Cardiac muscle cell (in vitro differentiated cells and primary cell): ENCODE measurements around the gene PRKD3. TPM values are rescaled to one million over a fixed set of nuclear protein-coding genes. Genes with fewer than 3 reads are reported as not detected.

ENCODE experiments used
- DNase-seq, 2 donors: peaks; one replicate each; pipeline versions ENCODE4 v3.0.0 to v3.0.0-alpha.2; 2010 to 2017; ENCODE audit warnings: low read depth in 1 of 2, low spot score in 1 of 2
- H3K27ac ChIP-seq: fragments of 200-600 bp; sonication (generic); 2 replicates; pipeline ENCODE4 v1.5.1; 2016
- H3K27me3 ChIP-seq: fragments of 200-600 bp; sonication (generic); 2 replicates; pipeline ENCODE4 v1.6.0; 2016; ENCODE audit warnings: control low read depth
- H3K36me3 ChIP-seq: fragments of 200-600 bp; sonication (generic); 2 replicates; pipeline ENCODE4 v1.5.1; 2016; ENCODE audit warnings: control low read depth
- H3K4me1 ChIP-seq: fragments of 200-600 bp; sonication (generic); 2 replicates; pipeline ENCODE4 v1.8.1; 2017; ENCODE audit warnings: low read depth, mild to moderate bottlenecking, mixed run types
- H3K4me3 ChIP-seq: fragments of 200-600 bp; sonication (generic); 2 replicates; pipeline ENCODE4 v1.5.1; 2016; ENCODE audit warnings: mild to moderate bottlenecking
- H3K9me3 ChIP-seq: fragments of 200-600 bp; sonication (generic); 2 replicates; pipeline ENCODE4 v1.5.1; 2017; ENCODE audit warnings: low read depth, mild to moderate bottlenecking, control low read depth
- CTCF ChIP-seq: IDR thresholded peaks from 2 replicates; pipeline ENCODE4 v1.5.1; 2012; ENCODE audit warnings: low read depth, mild to moderate bottlenecking, low read length
- polyA plus RNA-seq: library from polyadenylated mRNA; unstranded; fragments of >200 nt; fragmentation: Nextera tagmentation; extraction: Ambion mirVana; gene quantifications from 2 replicates; pipeline ENCODE4 v1.2.1, GENCODE V29; 2016
- total RNA-seq: library from RNA; depleted of rRNA; stranded (reverse); fragments of >200 nt; gene quantifications from 2 replicates; pipeline ENCODE4 v1.2.3, GENCODE V29; 2016

PRKD3 gene
- total and polyA plus RNA-seq, 2 experiments from 2014 or later = 13.2 to 20.2 TPM

GRCh38 chr2:37325625-37326071 is 1.0 kb upstream of the PRKD3 start:
- no peak overlapping the region for H3K4me3 ChIP-seq
- no peak for DNase-seq
- H3K36me3 ChIP-seq = no peaks in the 10 kb centered on the region
- TF ChIP-seq CTCF = no peak
- no peaks in the 10 kb centered on the region for H3K27me3 ChIP-seq
- no peak overlapping the region for H3K27ac ChIP-seq
- no peaks in the 10 kb centered on the region for H3K9me3 ChIP-seq
- peaks cover 29% of the 10 kb centered on the region for H3K4me1 ChIP-seq

GRCh38 chr2:37324536-37324785 is 172 bp downstream of the PRKD3 start:
- peak; percentile 87 to 92 for DNase-seq
- no peak for TF ChIP-seq CTCF
- peaks cover 29% of the 10 kb centered on the region for H3K4me1 ChIP-seq
- H3K27me3 ChIP-seq = no peaks in the 10 kb centered on the region
- no peaks in the 10 kb centered on the region for H3K9me3 ChIP-seq
- peak overlapping the region; percentile 90 for H3K27ac ChIP-seq
- H3K4me3 ChIP-seq = peak overlapping the region; percentile 87
- no peaks in the 10 kb centered on the region for H3K36me3 ChIP-seq

GRCh38 chr2:37323781-37324535 is 675 bp downstream of the PRKD3 start:
- TF ChIP-seq CTCF = no peak
- peak; percentile 40 to 57 for DNase-seq

GRCh38 chr2:37323176-37323780 is 1.4 kb downstream of the PRKD3 start:
- TF ChIP-seq CTCF = no peak
- Histone ChIP-seq H3K9me3 (no peaks in the 10 kb centered on the region), H3K27ac (no peak overlapping the region), H3K36me3 (no peaks in the 10 kb centered on the region), H3K4me1 (peaks cover 39% of the 10 kb centered on the region), H3K4me3 (peak overlapping the region; percentile 87), H3K27me3 (no peaks in the 10 kb centered on the region)
- peak in 1 of 2 donors; percentile 21 for DNase-seq

More at GRCh38 chr2:37323781-37324535, 675 bp downstream of the PRKD3 start:
- no peaks in the 10 kb centered on the region for H3K9me3 ChIP-seq
- peak overlapping the region; percentile 87 for H3K4me3 ChIP-seq
- peak overlapping the region; percentile 90 for H3K27ac ChIP-seq
- H3K27me3 ChIP-seq = no peaks in the 10 kb centered on the region
- peaks cover 32% of the 10 kb centered on the region for H3K4me1 ChIP-seq
- no peaks in the 10 kb centered on the region for H3K36me3 ChIP-seq

- peak in 1 of 2 donors; percentile 69 for DNase-seq
- Histone ChIP-seq H3K4me1 (peaks cover 39% of the 10 kb centered on the region), H3K27ac (no peak overlapping the region), H3K27me3 (no peaks in the 10 kb centered on the region), H3K36me3 (no peaks in the 10 kb centered on the region), H3K4me3 (no peak overlapping the region), H3K9me3 (no peaks in the 10 kb centered on the region)
- no peak for TF ChIP-seq CTCF
Observed at GRCh38 chr2:37322368-37322767, 2.3 kb downstream of the PRKD3 start.
